Neural cell (in vitro differentiated cells): Measurements from ENCODE around the gene SLC7A6OS.

Experiments used
- RAD21 ChIP-seq: fragments of 450-650 bp; conservative IDR thresholded peaks from 2 replicates; pipeline ENCODE4 v1.6.1; 2014; ENCODE audit warnings: antibody characterized with exemption, mild to moderate bottlenecking, moderate library complexity
- TAF1 ChIP-seq: IDR thresholded peaks from 2 replicates; pipeline ENCODE4 v1.6.1; 2012; ENCODE audit warnings: low read depth
- TF ChIP-seq, protein P1 (sequence below): fragments of 450-650 bp; IDR thresholded peaks from 2 replicates; pipeline ENCODE4 v1.5.1; 2014; ENCODE audit warnings: antibody characterized with exemption, mild to moderate bottlenecking, moderate library complexity; ENCODE audit not compliant: poor library complexity, severe bottlenecking

DNA sequence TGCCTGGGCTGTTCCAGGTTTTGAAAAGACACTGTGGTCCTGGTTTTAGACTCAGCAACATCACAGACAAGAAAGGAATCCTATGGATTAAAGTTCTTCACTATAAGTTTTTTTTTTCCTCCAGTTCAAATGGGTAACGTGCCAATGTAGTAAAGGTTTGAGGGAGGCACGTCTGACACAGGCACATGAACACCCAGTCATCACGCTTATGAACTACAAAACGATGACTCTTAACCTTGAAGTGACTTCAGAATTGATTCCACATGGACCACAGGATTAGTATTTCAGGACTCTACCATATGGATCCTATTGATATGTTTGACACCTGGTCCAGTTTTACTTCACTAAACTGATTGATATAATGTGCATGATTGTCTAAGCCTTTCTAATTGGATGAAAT lies 2.4 kb upstream of the SLC7A6OS start:
- no peak for TF ChIP-seq RAD21
- TF ChIP-seq, protein P1, sequence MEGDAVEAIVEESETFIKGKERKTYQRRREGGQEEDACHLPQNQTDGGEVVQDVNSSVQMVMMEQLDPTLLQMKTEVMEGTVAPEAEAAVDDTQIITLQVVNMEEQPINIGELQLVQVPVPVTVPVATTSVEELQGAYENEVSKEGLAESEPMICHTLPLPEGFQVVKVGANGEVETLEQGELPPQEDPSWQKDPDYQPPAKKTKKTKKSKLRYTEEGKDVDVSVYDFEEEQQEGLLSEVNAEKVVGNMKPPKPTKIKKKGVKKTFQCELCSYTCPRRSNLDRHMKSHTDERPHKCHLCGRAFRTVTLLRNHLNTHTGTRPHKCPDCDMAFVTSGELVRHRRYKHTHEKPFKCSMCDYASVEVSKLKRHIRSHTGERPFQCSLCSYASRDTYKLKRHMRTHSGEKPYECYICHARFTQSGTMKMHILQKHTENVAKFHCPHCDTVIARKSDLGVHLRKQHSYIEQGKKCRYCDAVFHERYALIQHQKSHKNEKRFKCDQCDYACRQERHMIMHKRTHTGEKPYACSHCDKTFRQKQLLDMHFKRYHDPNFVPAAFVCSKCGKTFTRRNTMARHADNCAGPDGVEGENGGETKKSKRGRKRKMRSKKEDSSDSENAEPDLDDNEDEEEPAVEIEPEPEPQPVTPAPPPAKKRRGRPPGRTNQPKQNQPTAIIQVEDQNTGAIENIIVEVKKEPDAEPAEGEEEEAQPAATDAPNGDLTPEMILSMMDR = no peak
- TF ChIP-seq TAF1 = no peak
